Glutamatergic neuron (in vitro differentiated cells): ENCODE results near the gene FTCD. TPM values are rescaled to one million over a fixed set of nuclear protein-coding genes. Genes with fewer than 3 reads are reported as not detected.
A peak's percentile ranks its signal among the peaks of the same experiment; 100 is the strongest.

Source experiments
- DNase-seq: peaks from one replicate; pipeline ENCODE4 v3.0.0; 2022
- H3K27ac Mint-ChIP-seq: one replicate; pipeline ENCODE4 v1.8.0; 2020; ENCODE audit warnings: mild to moderate bottlenecking, mixed read lengths, inconsistent platforms; ENCODE audit not compliant: unreplicated experiment
- H3K27me3 Mint-ChIP-seq: one replicate; pipeline ENCODE4 v1.8.0; 2020; ENCODE audit warnings: mild to moderate bottlenecking, moderate library complexity, mixed read lengths, inconsistent platforms; ENCODE audit not compliant: unreplicated experiment
- H3K36me3 Mint-ChIP-seq: one replicate; pipeline ENCODE4 v1.8.0; 2020; ENCODE audit warnings: mild to moderate bottlenecking, mixed read lengths, inconsistent platforms; ENCODE audit not compliant: unreplicated experiment
- H3K4me1 Mint-ChIP-seq: one replicate; pipeline ENCODE4 v1.8.0; 2020; ENCODE audit warnings: mild to moderate bottlenecking, low read depth, mixed read lengths, inconsistent platforms; ENCODE audit not compliant: unreplicated experiment
- H3K4me3 Mint-ChIP-seq: one replicate; pipeline ENCODE4 v1.8.0; 2020; ENCODE audit warnings: mild to moderate bottlenecking, mixed read lengths, inconsistent platforms; ENCODE audit not compliant: unreplicated experiment
- H3K9me3 Mint-ChIP-seq: one replicate; pipeline ENCODE4 v1.8.0; 2020; ENCODE audit warnings: mild to moderate bottlenecking, moderate library complexity, mixed read lengths, inconsistent platforms; ENCODE audit not compliant: unreplicated experiment
- CTCF ChIP-seq: fragments of 200-600 bp; sonication (generic); IDR thresholded peaks from one replicate; pipeline ENCODE4 v1.5.0; 2021; ENCODE audit not compliant: partially characterized antibody, unreplicated experiment
- total RNA-seq: library from RNA; stranded (reverse); fragmentation: NEBNext Ultra II Directional; extraction: Animal tissue kit (Norgen Biotek cat#: 25700); gene quantifications from one replicate; pipeline ENCODE4 v1.2.1, GENCODE V29; 2021; ENCODE audit not compliant: unreplicated experiment

The FTCD gene
- total RNA-seq, 1 donor from 2014 or later, result 13.4 TPM

DNA sequence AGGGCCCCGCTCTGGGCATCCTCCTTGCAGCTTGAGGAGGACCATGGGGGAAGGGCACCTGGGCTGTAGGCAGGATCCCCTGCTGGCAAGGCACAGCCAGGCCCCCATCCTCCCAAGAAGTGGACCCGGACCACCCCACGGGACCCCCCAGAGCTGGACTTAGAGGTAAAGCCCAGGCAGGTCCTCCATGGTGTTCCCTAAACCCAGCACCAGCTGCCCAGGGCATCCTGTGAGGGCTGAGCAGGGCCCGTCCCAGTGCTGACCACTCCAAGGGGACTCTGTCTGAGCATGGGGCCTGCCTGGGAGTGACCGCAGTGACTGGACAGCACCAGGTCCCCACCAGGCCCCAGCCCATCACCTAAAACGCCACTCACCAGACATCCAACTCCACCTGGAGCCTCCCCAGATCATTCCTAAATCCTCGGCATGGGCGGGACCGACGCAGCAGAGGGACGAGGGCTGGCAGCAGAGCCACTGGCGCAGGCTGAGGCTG, 36.2 kb downstream of the FTCD start:
- Mint-ChIP-seq H3K27ac (no peak overlapping the region), H3K4me1 (no peaks in the 10 kb centered on the region), H3K9me3 (peaks cover 1% of the 10 kb centered on the region), H3K36me3 (no peaks in the 10 kb centered on the region), H3K27me3 (no peaks in the 10 kb centered on the region), H3K4me3 (no peak overlapping the region)
- DNase-seq, result no peak
- no peak for TF ChIP-seq CTCF

GRCh38 chr21:46118316-46119143, 36.8 kb downstream of the FTCD start:
- H3K9me3 Mint-ChIP-seq, result peaks cover 1% of the 10 kb centered on the region
- H3K4me1 Mint-ChIP-seq, result no peaks in the 10 kb centered on the region
- no peak for TF ChIP-seq CTCF
- peak; percentile 14 for DNase-seq
- no peak overlapping the region for H3K27ac Mint-ChIP-seq
- H3K36me3 Mint-ChIP-seq, result no peaks in the 10 kb centered on the region
- no peaks in the 10 kb centered on the region for H3K27me3 Mint-ChIP-seq
- no peak overlapping the region for H3K4me3 Mint-ChIP-seq

DNA sequence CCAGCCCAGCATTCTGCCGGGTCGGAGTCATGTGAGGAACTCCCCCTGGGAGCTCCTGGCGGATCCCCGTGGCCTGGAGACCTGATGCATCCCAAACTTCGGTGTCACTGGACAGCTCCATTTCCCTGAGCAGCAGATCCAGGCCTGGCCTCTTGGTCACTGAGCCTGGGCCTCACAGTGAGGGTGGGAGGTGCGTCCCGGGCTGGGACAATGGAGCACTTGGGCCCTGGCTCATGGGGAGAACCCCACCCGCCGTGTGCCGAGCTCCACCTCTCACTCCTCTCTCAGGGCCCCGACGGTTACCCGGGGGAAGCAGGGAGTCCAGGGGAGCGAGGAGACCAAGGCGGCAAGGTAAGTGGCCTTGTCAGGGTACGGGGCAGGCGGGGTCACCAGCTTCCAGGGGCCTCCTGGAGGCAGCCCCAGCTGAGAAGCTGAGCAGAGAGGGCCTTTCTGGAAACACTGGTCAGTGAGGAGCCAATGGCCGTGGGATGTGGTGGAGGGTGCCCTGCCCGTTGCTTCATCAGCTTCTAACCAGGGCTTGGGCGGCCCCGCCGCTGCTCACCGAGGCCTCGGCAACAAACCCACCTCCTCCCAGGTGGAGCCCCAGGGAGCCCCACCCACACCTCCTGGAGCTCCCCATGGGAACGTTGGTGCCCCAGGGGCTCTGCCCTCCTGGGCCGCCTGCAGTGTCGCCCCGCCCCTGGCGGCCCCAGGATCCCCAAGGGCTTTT, 37.6 kb downstream of the FTCD start:
- Mint-ChIP-seq H3K36me3 (no peaks in the 10 kb centered on the region), H3K4me3 (no peak overlapping the region), H3K27ac (no peak overlapping the region), H3K27me3 (no peaks in the 10 kb centered on the region), H3K4me1 (no peaks in the 10 kb centered on the region), H3K9me3 (peaks cover 1% of the 10 kb centered on the region)
- no peak for TF ChIP-seq CTCF
- DNase-seq, result peak; percentile 19

DNA sequence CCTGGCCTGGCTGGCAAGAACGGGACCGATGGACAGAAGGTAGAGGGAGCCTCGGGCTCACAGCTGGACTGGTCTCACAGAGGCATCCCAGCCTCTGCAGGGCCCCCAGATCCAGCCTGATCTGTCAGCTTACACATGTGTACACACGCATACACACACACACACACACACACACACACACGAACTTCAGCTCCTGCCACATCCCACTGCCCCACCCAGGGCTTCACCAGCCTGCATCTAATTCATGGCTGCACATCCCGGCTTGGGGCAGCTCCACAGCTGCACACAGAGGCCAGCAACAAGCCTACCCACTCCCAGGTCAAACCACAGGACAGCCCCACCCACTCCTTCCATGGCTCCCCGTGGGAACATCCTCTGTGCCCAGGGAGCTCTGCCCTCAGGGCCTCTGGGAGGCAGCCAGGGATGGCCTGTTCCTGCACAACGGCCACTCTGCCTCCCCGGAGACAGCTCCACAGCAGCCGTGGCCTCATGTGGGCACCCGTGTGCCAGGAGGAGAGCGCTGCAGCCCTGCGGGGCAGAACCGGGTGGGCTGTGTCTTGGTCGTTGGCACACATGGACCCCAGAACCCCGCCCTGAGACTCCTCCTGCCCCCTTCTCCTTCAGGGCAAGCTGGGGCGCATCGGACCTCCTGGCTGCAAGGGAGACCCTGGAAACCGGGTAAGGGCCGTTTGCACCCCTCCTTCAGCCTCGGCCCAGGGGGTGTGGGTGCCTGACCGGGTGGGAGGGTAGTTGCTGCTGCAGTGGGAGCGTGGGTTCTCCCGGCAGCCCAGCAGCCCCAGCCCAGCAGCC, 38.4 kb downstream of the FTCD start:
- Mint-ChIP-seq H3K27me3 (no peaks in the 10 kb centered on the region), H3K9me3 (peaks cover 1% of the 10 kb centered on the region), H3K36me3 (no peaks in the 10 kb centered on the region), H3K27ac (no peak overlapping the region), H3K4me3 (no peak overlapping the region), H3K4me1 (no peaks in the 10 kb centered on the region)
- no peak for TF ChIP-seq CTCF
- DNase-seq, result peak; percentile 12
